NCI-H446 treated with DMSO at 0.1 percent for 48 hours (cell line): Measurements from ENCODE around the gene REPS1.
"Not testable (repeated sequence)": the region's sequence is repeated elsewhere in the genome, so short reads cannot be mapped to it uniquely, and the experiment has no call there.

ENCODE experiments used
- DNase-seq: peaks from one replicate; lab custom pipeline; 2025; lab: John Stamatoyannopoulos, UW

REPS1 gene

GRCh38 chr6:138970159-138970558 lies 17.9 kb downstream of the REPS1 start:
- DNase-seq: no peak

- no peak for DNase-seq
These were observed 21.2 kb downstream of the REPS1 start for GRCh38 chr6:138966870-138967269.

GRCh38 chr6:138965971-138966370 lies 22.1 kb downstream of the REPS1 start:
- no peak for DNase-seq

- no peak for DNase-seq
These were observed 22.7 kb downstream of the REPS1 start for GRCh38 chr6:138965291-138965874.

- no peak for DNase-seq
These were observed 24.0 kb downstream of the REPS1 start for GRCh38 chr6:138964012-138964411.

GRCh38 chr6:138963531-138963930 lies 24.5 kb downstream of the REPS1 start:
- DNase-seq: no peak

- no peak for DNase-seq
These were observed 24.9 kb downstream of the REPS1 start for GRCh38 chr6:138963119-138963518.

- no peak for DNase-seq
These were observed 28.5 kb downstream of the REPS1 start for GRCh38 chr6:138959521-138959920.

GRCh38 chr6:138958595-138958994 lies 29.5 kb downstream of the REPS1 start:
- DNase-seq: no peak

- no peak for DNase-seq
These were observed 30.1 kb downstream of the REPS1 start for GRCh38 chr6:138957903-138958302.

GRCh38 chr6:138957484-138957883 lies 30.6 kb downstream of the REPS1 start:
- no peak for DNase-seq

- DNase-seq: no peak
These were observed 31.7 kb downstream of the REPS1 start for GRCh38 chr6:138956244-138956924.

GRCh38 chr6:138955262-138955661 lies 32.8 kb downstream of the REPS1 start:
- DNase-seq: no peak

- DNase-seq: no peak
These were observed 34.6 kb downstream of the REPS1 start for GRCh38 chr6:138953451-138953850.

GRCh38 chr6:138948546-138949179 lies 39.4 kb downstream of the REPS1 start:
- no peak for DNase-seq

GRCh38 chr6:138948004-138948403 lies 40.0 kb downstream of the REPS1 start:
- DNase-seq: no peak

GRCh38 chr6:138945354-138945753 lies 42.7 kb downstream of the REPS1 start:
- DNase-seq: no peak

GRCh38 chr6:138944412-138944811 lies 43.6 kb downstream of the REPS1 start:
- no peak for DNase-seq

- DNase-seq: no peak
These were observed 44.9 kb downstream of the REPS1 start for GRCh38 chr6:138943089-138943625.

GRCh38 chr6:138936873-138937272 lies 51.2 kb downstream of the REPS1 start:
- DNase-seq: not testable (repeated sequence)

GRCh38 chr6:138931660-138932059 lies 56.4 kb downstream of the REPS1 start:
- no peak for DNase-seq

- no peak for DNase-seq
These were observed 61.5 kb downstream of the REPS1 start for GRCh38 chr6:138926579-138926978.

- DNase-seq: no peak
These were observed 62.2 kb downstream of the REPS1 start for GRCh38 chr6:138925806-138926205.
